GF-D8 (cell line): Measurements from ENCODE around the gene SLC20A1.

Source experiments
- DNase-seq: peaks from one replicate; lab custom pipeline; 2025; lab: John Stamatoyannopoulos, UW

SLC20A1 gene

GRCh38 chr2:112709703-112710102 lies 64.0 kb downstream of the SLC20A1 start:
- no peak for DNase-seq

- no peak for DNase-seq
Measured at GRCh38 chr2:112710956-112711750, 65.4 kb downstream of the SLC20A1 start.

- no peak for DNase-seq
Measured at GRCh38 chr2:112712465-112712864, 66.7 kb downstream of the SLC20A1 start.

GRCh38 chr2:112712903-112713584 lies 67.3 kb downstream of the SLC20A1 start:
- no peak for DNase-seq
